Vein endothelial cell (primary cell): Measurements from ENCODE around the gene DNAH12. TPM values are rescaled to one million over a fixed set of nuclear protein-coding genes. Genes with fewer than 3 reads are reported as not detected.

Experiments
- small RNA-seq: library from RNA; depleted of rRNA; stranded (forward); fragments of <200 nt; gene quantifications from one replicate; pipeline ENCODE3, GENCODE V24; 2012
- total RNA-seq: library from RNA; depleted of rRNA; stranded (reverse); fragments of >200 nt; gene quantifications from 2 replicates; pipeline ENCODE4 v1.2.3, GENCODE V29; 2012

The DNAH12 gene
- total RNA-seq = under 0.01 and 0.10 TPM in 2 replicates

GRCh38 chr3:57544181-57545125, at the start of gene DNAH12:
Gene DNAH12 (minus strand): TSS chr3:57544344. CDS start chr3:57542870, 1,474 bp downstream.

GRCh38 chr3:57555738-57556458, 11.8 kb upstream of the DNAH12 start, which contains the start of gene PDE12:
Gene PDE12 (plus strand): TSS chr3:57556274. CDS start chr3:57556380, 106 bp downstream.

DNA sequence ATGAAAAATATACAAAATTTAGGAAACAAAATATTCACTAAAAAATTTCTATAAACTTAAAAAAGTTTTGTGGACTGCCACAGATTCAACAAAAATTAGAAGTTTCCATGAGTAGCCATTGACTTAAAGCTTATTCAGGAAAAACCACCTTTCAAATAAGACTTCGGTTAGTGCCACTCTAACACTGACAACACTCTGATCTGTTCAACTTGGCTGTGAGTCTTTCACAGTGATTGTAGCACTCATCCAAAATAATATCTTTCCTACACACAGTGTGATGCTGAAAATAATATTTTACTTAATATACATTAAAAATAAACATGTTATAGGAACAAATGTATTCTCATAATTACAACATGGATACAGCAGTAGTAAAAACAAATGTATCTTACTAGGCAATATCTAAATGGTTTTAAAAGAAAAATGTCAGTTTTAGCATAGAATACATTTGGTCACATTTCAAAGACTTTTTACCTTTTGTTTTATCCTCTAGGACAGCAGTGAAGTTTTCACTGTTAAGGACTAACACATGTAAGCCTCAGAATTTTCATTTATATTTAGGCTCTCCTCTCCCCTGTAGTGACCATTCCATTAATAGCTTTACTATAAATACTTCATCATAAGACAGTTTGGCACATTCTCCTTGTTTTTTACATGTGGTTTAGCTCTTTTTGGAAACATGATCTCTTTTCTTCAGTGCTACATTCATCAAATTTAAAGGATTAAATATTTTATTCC, 251.8 kb downstream of the DNAH12 start, which contains the start of gene ASB14:
ASB14 (minus strand) TSS at position 527 of the 738 bp plus-strand sequence. CDS start 652 bp downstream, outside the sequence.

Small RNAs within 50 kb of the gene (small RNA-seq; reads per million reads assigned to genes)
- gene RF00019 (not detected), gene RNU6-108P (not detected), gene RNU6-1181P (not detected), gene RNU6-483P (not detected)

Other genes with a start within 250 kb of the DNAH12 start
- gene PDE12, start 11.9 kb upstream of the DNAH12 start, total RNA-seq = 24.2 and 31.3 TPM in 2 replicates
- 247 and 267 TPM in 2 replicates for gene ARF4, start 53.0 kb upstream of the DNAH12 start, total RNA-seq
- 30.4 and 33.1 TPM in 2 replicates for gene DENND6A, start 148.7 kb upstream of the DNAH12 start, total RNA-seq
- gene SLMAP, start 212.0 kb upstream of the DNAH12 start, total RNA-seq = 35.9 and 52.6 TPM in 2 replicates